ENCODE results near the gene NAV1.

Gene NAV1

GRCh38 chr1:201563941-201564340 lies 25.0 kb downstream of the NAV1 start:
- H3K27me3 ChIP-seq (ENCODE audit: low read depth): no peaks in the 10 kb centered on the region
- DNase-seq (ENCODE audit: low spot score in 2 of 2): no peak
- H3K4me3 ChIP-seq: no peak overlapping the region
- in situ Hi-C loops (cut with MboI; ENCODE audit: low sequenced_read_pairs): loop anchor here (5.0 kb wide), 1 partner anchor 228 kb away; no protein-coding TSS in a partner anchor
- H3K9me3 ChIP-seq: no peaks in the 10 kb centered on the region
- H3K4me1 ChIP-seq: peaks cover 3% of the 10 kb centered on the region; the same call in 1 of the 2 replicates
- H3K36me3 ChIP-seq (replicated peaks): no peaks in the 10 kb centered on the region

DNA sequence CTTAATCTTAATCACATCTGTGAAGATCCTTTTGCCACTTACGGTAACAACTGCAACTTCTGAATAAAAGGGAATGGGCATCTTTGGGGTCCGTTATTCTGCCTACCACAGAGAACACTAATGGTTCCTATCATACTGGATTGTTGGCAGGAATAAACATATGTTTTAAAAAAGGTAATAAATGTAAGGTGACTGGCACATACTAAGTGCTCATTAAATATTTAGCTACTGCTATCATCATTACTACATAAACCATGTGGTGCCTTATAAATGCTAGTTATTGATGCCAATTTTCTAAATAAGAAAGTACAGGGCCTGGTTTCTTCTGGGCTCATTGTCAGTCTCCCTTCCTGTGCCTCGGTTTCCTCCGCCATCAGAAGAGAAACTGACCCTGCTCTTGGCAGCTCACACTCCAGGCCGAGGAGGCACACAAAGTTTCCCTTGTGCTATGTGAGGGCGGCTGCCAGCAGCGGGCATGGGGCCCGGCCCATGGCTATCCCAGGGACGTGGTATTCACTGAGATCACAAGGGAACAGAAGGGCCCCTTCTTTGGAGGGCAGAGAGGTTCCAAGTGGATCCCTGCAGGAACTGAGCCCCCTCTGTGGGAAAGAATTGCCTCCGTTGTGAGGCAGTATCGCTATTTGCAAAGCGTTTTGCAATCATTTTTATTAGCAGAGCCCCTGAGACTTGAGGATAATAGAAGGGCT lies 26.2 kb downstream of the NAV1 start:
- Histone ChIP-seq H3K4me1 (no peaks in the 10 kb centered on the region), H3K4me3 (no peak overlapping the region), H3K36me3 (replicated peaks) (no peaks in the 10 kb centered on the region), H3K27me3 (ENCODE audit: low read depth) (no peaks in the 10 kb centered on the region), H3K9me3 (no peaks in the 10 kb centered on the region)
- in situ Hi-C loops (cut with MboI; ENCODE audit: low sequenced_read_pairs): no loop called here
- no peak for DNase-seq (ENCODE audit: low spot score in 2 of 2)

GRCh38 chr1:201565771-201566528 lies 27.0 kb downstream of the NAV1 start:
- H3K36me3 ChIP-seq (replicated peaks): no peaks in the 10 kb centered on the region
- H3K27me3 ChIP-seq (ENCODE audit: low read depth): no peaks in the 10 kb centered on the region
- in situ Hi-C loops (cut with MboI; ENCODE audit: low sequenced_read_pairs): no loop called here
- H3K4me1 ChIP-seq: no peaks in the 10 kb centered on the region
- H3K9me3 ChIP-seq: no peaks in the 10 kb centered on the region
- DNase-seq (ENCODE audit: low spot score in 2 of 2): no peak
- H3K4me3 ChIP-seq: no peak overlapping the region

DNA sequence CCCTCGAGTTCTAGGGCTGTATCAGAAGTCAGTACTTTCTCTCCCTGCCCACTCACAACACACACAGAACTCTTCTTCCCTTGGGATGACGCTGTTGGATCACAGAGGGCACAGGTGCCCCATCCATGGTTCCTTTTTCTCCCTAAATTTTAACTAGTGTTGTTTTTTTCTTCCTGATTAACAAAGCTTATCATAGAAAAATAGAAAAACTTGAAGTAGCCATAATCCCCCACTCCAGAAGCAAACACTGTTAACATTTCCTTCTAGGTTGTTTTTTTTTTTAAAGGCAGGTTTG lies 27.5 kb downstream of the NAV1 start:
- Histone ChIP-seq H3K4me1 (no peaks in the 10 kb centered on the region), H3K9me3 (no peaks in the 10 kb centered on the region), H3K36me3 (replicated peaks) (no peaks in the 10 kb centered on the region), H3K4me3 (no peak overlapping the region), H3K27me3 (ENCODE audit: low read depth) (no peaks in the 10 kb centered on the region)
- in situ Hi-C loops (cut with MboI; ENCODE audit: low sequenced_read_pairs): no loop called here
- no peak for DNase-seq (ENCODE audit: low spot score in 2 of 2)

GRCh38 chr1:201566933-201567801 lies 28.2 kb downstream of the NAV1 start:
- Histone ChIP-seq H3K4me3 (no peak overlapping the region), H3K4me1 (no peaks in the 10 kb centered on the region), H3K9me3 (no peaks in the 10 kb centered on the region), H3K36me3 (replicated peaks) (no peaks in the 10 kb centered on the region), H3K27me3 (ENCODE audit: low read depth) (no peaks in the 10 kb centered on the region)
- in situ Hi-C loops (cut with MboI; ENCODE audit: low sequenced_read_pairs): no loop called here
- DNase-seq (ENCODE audit: low spot score in 2 of 2): no peak

- no peaks in the 10 kb centered on the region for H3K9me3 ChIP-seq
- no peaks in the 10 kb centered on the region for H3K27me3 ChIP-seq (ENCODE audit: low read depth)
- in situ Hi-C loops (cut with MboI; ENCODE audit: low sequenced_read_pairs): no loop called here
- H3K4me1 ChIP-seq: no peaks in the 10 kb centered on the region
- DNase-seq (ENCODE audit: low spot score in 2 of 2): no peak
- no peaks in the 10 kb centered on the region for H3K36me3 ChIP-seq (replicated peaks)
- H3K4me3 ChIP-seq: no peak overlapping the region
Observed at GRCh38 chr1:201568265-201568664, 29.3 kb downstream of the NAV1 start.

DNA sequence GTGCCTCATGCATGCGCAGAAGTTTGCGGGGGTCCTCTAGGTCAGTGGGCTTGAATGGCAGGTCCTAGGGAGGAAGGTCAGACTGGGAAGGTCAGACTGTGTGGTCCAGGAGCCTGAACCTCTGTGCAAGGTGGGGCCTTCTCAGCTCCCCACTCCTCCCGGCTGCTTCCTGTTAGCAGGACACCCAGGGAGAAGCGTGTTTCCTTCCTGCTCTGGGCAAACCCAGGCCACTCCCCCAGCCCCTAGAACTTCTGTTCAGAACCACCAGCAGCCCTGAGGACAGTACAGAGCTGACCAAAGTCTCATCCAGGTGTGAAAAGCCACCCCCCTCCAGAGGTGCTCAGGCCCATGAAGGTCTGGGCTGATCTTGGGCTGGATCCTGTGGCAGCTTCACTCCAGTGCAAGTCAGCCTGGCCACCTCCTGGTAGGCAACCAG lies 29.9 kb downstream of the NAV1 start:
- no peaks in the 10 kb centered on the region for H3K4me1 ChIP-seq
- DNase-seq (ENCODE audit: low spot score in 2 of 2): no peak

DNA sequence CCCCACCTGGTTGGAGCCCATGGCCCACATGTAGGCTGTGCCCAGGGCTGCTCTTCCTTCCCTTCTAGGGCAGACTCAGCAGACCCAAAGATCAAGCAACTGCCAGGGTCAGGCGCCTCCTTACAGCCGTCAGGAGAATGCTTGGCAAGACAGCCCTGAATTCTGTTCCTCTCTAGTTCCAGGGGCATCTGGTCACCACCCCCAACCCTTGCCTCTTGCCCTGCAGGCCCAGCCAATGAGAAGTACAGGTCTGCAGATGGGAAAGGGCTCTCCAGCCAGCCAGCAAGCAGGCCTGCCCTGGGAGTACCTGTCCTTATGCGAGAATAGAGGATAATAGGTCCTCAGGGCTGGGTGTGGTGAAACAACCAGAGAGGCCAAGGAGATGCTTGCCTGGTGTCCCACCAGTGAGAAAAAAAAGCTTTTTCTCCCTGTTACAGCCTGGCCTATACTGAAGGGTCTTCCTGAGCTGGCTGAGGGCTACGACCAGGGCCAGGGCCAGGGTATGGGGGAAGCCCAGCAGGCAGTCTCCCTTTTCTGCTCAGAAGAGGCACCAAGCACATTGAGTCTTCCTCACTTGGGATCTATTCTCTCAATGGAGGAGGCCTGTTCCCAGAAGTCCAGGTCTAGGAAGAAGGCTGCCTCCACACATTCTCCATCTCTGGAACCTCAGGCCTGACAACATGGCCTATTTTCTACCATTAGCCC lies 31.4 kb downstream of the NAV1 start:
- no peak for DNase-seq (ENCODE audit: low spot score in 2 of 2)
- Histone ChIP-seq H3K4me1 (no peaks in the 10 kb centered on the region), H3K27me3 (ENCODE audit: low read depth) (no peaks in the 10 kb centered on the region), H3K36me3 (replicated peaks) (no peaks in the 10 kb centered on the region), H3K9me3 (no peaks in the 10 kb centered on the region), H3K4me3 (no peak overlapping the region)
- in situ Hi-C loops (cut with MboI; ENCODE audit: low sequenced_read_pairs): no loop called here

More for the DNA sequence above, 29.9 kb downstream of the NAV1 start:
- no peak overlapping the region for H3K4me3 ChIP-seq
- no peaks in the 10 kb centered on the region for H3K36me3 ChIP-seq (replicated peaks)
- H3K9me3 ChIP-seq: no peaks in the 10 kb centered on the region
- H3K27me3 ChIP-seq (ENCODE audit: low read depth): no peaks in the 10 kb centered on the region
- in situ Hi-C loops (cut with MboI; ENCODE audit: low sequenced_read_pairs): no loop called here

- H3K36me3 ChIP-seq (replicated peaks): no peaks in the 10 kb centered on the region
- no peak for DNase-seq (ENCODE audit: low spot score in 2 of 2)
- no peak overlapping the region for H3K4me3 ChIP-seq
- H3K9me3 ChIP-seq: no peaks in the 10 kb centered on the region
- H3K27me3 ChIP-seq (ENCODE audit: low read depth): no peaks in the 10 kb centered on the region
- in situ Hi-C loops (cut with MboI; ENCODE audit: low sequenced_read_pairs): no loop called here
- H3K4me1 ChIP-seq: no peaks in the 10 kb centered on the region
Observed at GRCh38 chr1:201570886-201571624, 32.1 kb downstream of the NAV1 start.

DNA sequence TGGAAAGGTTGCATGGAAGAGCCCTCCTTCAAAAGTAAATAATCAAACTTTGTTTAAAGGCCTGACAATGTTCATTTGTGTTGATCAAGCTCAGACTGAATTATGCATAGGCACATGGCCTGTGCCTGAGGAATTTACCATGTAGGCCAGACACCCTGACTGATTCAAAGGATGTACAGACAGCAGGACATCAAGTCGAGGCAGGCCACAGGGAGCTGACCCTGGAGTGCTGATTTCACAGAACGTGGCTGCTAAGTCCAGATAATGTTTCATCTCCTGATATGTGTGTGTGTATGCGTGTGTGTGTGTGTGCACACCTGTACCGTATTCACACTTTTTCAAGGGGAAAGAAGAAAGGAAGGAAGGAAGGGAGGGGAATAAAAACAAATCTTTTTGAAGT lies 34.1 kb downstream of the NAV1 start:
- no peaks in the 10 kb centered on the region for H3K4me1 ChIP-seq
- no peaks in the 10 kb centered on the region for H3K9me3 ChIP-seq
- H3K27me3 ChIP-seq (ENCODE audit: low read depth): no peaks in the 10 kb centered on the region
- in situ Hi-C loops (cut with MboI; ENCODE audit: low sequenced_read_pairs): no loop called here
- DNase-seq (ENCODE audit: low spot score in 2 of 2): no peak
- no peak overlapping the region for H3K4me3 ChIP-seq
- H3K36me3 ChIP-seq (replicated peaks): no peaks in the 10 kb centered on the region

DNA sequence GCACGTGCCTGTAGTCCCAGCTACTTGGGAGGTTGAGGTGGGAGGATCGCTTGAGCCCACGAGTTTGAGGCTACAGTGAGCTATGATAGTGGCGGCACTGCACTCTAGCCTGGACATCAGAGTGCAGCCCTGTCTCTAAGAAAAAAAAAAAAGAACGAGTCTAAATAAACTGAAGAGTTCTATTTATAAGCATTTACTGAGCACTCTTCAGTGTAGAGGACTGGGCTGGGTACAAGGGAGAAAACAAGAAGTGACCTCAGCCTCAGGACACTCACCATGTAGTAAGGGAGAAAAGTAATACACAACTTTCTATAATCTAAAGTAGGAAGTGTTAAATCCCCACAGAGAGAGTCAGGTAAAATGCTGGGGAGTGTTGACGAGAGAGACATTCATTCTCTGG lies 35.0 kb downstream of the NAV1 start:
- DNase-seq (ENCODE audit: low spot score in 2 of 2): no peak
- in situ Hi-C loops (cut with MboI; ENCODE audit: low sequenced_read_pairs): no loop called here
- H3K4me1 ChIP-seq: no peaks in the 10 kb centered on the region

GRCh38 chr1:201575912-201576311 lies 37.0 kb downstream of the NAV1 start:
- in situ Hi-C loops (cut with MboI; ENCODE audit: low sequenced_read_pairs): no loop called here
- no peaks in the 10 kb centered on the region for H3K36me3 ChIP-seq (replicated peaks)
- no peaks in the 10 kb centered on the region for H3K27me3 ChIP-seq (ENCODE audit: low read depth)
- no peaks in the 10 kb centered on the region for H3K9me3 ChIP-seq
- no peaks in the 10 kb centered on the region for H3K4me1 ChIP-seq
- no peak for DNase-seq (ENCODE audit: low spot score in 2 of 2)
- no peak overlapping the region for H3K4me3 ChIP-seq

More for the DNA sequence above, 35.0 kb downstream of the NAV1 start:
- H3K9me3 ChIP-seq: no peaks in the 10 kb centered on the region
- H3K27me3 ChIP-seq (ENCODE audit: low read depth): no peaks in the 10 kb centered on the region
- H3K36me3 ChIP-seq (replicated peaks): no peaks in the 10 kb centered on the region
- no peak overlapping the region for H3K4me3 ChIP-seq

DNA sequence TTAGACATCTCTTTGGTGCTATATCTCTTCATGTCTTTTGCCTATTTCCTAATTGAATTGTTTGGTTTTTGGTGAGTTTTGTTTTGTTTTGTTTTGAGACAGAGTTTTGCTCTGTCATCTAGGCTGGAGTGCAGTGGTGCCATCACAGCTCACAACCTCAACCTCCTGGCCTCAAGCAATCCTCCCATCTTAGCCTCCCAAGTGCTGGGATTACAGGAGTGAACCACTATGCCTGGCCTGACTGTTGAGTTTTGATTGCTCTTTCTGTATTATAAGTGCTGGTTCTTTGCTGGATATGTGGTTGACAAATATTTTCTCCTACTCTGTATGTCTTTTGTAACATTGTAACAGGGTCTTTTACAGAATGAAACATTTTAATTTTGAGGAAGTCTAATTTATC lies 38.0 kb downstream of the NAV1 start:
- no peaks in the 10 kb centered on the region for H3K36me3 ChIP-seq (replicated peaks)
- no peaks in the 10 kb centered on the region for H3K4me1 ChIP-seq
- in situ Hi-C loops (cut with MboI; ENCODE audit: low sequenced_read_pairs): no loop called here
- H3K4me3 ChIP-seq: no peak overlapping the region
- H3K9me3 ChIP-seq: no peaks in the 10 kb centered on the region
- no peak for DNase-seq (ENCODE audit: low spot score in 2 of 2)
- H3K27me3 ChIP-seq (ENCODE audit: low read depth): no peaks in the 10 kb centered on the region
